ENCODE measurements around the gene IKZF4.

IKZF4 gene

DNA sequence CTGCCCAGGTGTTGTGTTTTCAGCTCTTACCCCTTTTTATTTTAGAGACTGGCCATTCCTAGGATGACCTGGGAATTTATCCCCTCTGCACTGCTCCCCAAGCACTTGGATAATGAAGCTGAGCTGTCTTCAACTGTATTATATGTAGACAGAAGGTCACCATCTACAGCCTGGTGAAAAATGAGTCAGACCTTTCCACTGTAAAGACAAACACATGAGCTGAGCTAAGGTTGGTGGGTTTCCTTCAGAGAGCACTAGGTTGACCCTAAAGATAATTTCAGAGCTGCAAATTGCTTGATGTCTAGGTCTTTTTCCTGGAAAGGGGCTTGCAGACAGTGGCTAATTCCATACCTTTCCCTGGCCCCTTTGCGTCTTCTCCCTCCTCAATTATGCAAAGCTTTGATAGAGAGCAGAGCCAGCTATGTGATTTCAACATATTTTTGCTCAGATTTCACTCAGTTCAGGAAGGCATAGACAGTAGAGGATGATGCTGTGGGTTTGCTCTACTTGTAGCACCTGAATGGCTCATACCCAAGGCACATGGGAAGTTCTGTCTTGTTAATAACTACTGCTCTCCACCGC, 9.2 kb upstream of the IKZF4 start:
- ATAC-seq (peak; percentile 67), DNase-seq (no peak)
- Mint-ChIP-seq H3K27me3 (no peaks in the 10 kb centered on the region), H3K9me3 (no peaks in the 10 kb centered on the region), H3K4me3 (no peak overlapping the region), H3K36me3 (ENCODE audit: low read depth) (no peaks in the 10 kb centered on the region), H3K27ac (no peak overlapping the region), H3K4me1 (peaks cover 32% of the 10 kb centered on the region)

GRCh38 chr12:56013482-56013881, 7.4 kb upstream of the IKZF4 start:
- Mint-ChIP-seq H3K27me3 (no peaks in the 10 kb centered on the region), H3K36me3 (ENCODE audit: low read depth) (peaks cover 1% of the 10 kb centered on the region), H3K9me3 (no peaks in the 10 kb centered on the region), H3K27ac (no peak overlapping the region), H3K4me3 (no peak overlapping the region), H3K4me1 (peaks cover 22% of the 10 kb centered on the region)
- ATAC-seq (no peak), DNase-seq (no peak)

DNA sequence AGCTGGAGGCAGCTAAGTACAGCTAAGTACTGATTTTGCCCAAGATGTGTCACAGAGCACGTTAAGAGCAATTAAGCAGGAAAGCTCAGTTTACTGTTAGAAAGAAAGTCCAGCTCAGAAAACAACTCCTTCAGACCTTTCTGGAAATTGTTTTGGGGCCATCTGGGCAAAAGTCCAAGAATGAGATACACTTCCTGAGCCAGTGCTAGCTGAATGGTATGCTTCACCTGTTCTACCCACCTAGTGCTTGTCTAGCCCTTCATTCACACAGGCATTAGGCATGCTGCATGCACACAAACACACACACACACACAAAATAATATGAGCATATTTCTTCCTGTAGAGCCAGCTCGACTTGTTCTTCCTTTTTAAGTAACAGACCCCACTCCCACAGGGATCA, 6.6 kb upstream of the IKZF4 start:
- H3K27me3 Mint-ChIP-seq, result no peaks in the 10 kb centered on the region
- no peak overlapping the region for H3K27ac Mint-ChIP-seq
- H3K4me1 Mint-ChIP-seq, result peaks cover 22% of the 10 kb centered on the region
- no peak overlapping the region for H3K4me3 Mint-ChIP-seq
- H3K9me3 Mint-ChIP-seq, result no peaks in the 10 kb centered on the region
- ATAC-seq (no peak), DNase-seq (no peak)
- H3K36me3 Mint-ChIP-seq (ENCODE audit: low read depth), result peaks cover 1% of the 10 kb centered on the region

GRCh38 chr12:56017181-56017580, 3.7 kb upstream of the IKZF4 start:
- H3K4me1 Mint-ChIP-seq, result peaks cover 32% of the 10 kb centered on the region
- H3K4me3 Mint-ChIP-seq, result no peak overlapping the region
- no peaks in the 10 kb centered on the region for H3K9me3 Mint-ChIP-seq
- H3K27ac Mint-ChIP-seq, result no peak overlapping the region
- ATAC-seq, result no peak
- H3K36me3 Mint-ChIP-seq (ENCODE audit: low read depth), result peaks cover 1% of the 10 kb centered on the region
- no peaks in the 10 kb centered on the region for H3K27me3 Mint-ChIP-seq
- no peak for DNase-seq

DNA sequence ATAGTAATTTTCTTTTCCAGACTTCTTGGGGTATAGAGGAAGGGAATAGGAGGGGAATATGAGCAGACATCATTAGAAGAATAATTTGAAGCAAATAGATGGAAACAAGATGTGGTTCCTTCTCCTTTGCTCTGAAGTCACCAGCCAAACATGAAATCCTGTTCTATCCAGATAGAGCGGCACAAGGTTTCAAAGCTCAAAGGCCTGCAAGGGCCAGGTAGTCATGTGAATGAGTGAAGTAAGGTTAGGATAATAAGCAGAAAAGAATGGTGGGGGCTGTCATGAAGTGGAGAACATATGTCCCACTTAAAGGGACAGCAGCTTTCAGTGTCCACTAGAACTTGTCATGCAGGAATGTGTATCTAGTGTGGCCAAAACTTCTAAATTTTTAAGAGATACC, 2.5 kb upstream of the IKZF4 start:
- Mint-ChIP-seq H3K36me3 (ENCODE audit: low read depth) (peaks cover 1% of the 10 kb centered on the region), H3K27ac (no peak overlapping the region), H3K4me3 (no peak overlapping the region), H3K4me1 (peaks cover 43% of the 10 kb centered on the region), H3K27me3 (no peaks in the 10 kb centered on the region), H3K9me3 (no peaks in the 10 kb centered on the region)
- DNase-seq (no peak), ATAC-seq (no peak)

DNA sequence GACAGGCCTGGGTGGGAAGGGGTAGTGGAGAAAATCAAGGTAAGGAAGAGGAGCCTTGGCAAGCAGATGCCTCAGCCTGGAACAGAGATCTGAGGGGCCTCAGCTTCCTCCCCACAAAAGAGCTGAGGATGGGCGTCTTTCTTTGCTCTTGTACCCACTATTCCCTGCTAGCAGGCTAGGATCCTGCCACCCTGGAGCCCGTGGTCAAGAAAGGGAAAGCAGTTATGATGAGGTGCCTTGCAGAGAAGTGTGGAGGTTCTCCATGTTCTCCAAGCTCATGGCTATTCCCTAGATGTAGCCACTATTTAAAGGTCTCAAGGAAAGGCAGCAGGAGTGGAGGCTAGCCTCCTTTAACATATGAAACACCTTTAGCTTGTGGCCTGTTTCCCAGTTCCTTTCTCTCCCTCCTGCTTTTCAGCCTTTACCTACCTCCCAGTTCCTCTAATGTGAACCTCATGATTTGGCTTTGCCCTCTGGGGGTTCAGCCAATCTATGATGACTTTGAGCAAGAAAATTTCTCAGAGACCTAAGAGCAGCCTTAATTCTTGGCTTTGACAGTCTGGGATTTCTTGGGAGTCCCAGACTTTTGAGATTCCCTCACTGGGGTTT, 1.1 kb downstream of the IKZF4 start:
- H3K27ac Mint-ChIP-seq, result peak overlapping the region; percentile 88
- H3K4me1 Mint-ChIP-seq, result peaks cover 37% of the 10 kb centered on the region
- DNase-seq (no peak), ATAC-seq (no peak)
- peaks cover 10% of the 10 kb centered on the region for H3K36me3 Mint-ChIP-seq (ENCODE audit: low read depth)
- H3K27me3 Mint-ChIP-seq, result no peaks in the 10 kb centered on the region
- no peaks in the 10 kb centered on the region for H3K9me3 Mint-ChIP-seq
- peak overlapping the region; percentile 90 for H3K4me3 Mint-ChIP-seq

GRCh38 chr12:56028511-56029165, 7.8 kb downstream of the IKZF4 start:
- Mint-ChIP-seq H3K4me1 (peaks cover 50% of the 10 kb centered on the region), H3K36me3 (ENCODE audit: low read depth) (peaks cover 56% of the 10 kb centered on the region), H3K27ac (peak overlapping the region; percentile 32), H3K9me3 (no peaks in the 10 kb centered on the region), H3K4me3 (no peak overlapping the region), H3K27me3 (no peaks in the 10 kb centered on the region)
- ATAC-seq (no peak), DNase-seq (no peak)

- no peak for DNase-seq
- Mint-ChIP-seq H3K4me1 (peaks cover 53% of the 10 kb centered on the region), H3K27ac (peak overlapping the region; percentile 32), H3K4me3 (no peak overlapping the region), H3K27me3 (no peaks in the 10 kb centered on the region), H3K36me3 (ENCODE audit: low read depth) (peaks cover 56% of the 10 kb centered on the region), H3K9me3 (no peaks in the 10 kb centered on the region)
- no peak for ATAC-seq
Measured at GRCh38 chr12:56029166-56029519, 8.3 kb downstream of the IKZF4 start.

DNA sequence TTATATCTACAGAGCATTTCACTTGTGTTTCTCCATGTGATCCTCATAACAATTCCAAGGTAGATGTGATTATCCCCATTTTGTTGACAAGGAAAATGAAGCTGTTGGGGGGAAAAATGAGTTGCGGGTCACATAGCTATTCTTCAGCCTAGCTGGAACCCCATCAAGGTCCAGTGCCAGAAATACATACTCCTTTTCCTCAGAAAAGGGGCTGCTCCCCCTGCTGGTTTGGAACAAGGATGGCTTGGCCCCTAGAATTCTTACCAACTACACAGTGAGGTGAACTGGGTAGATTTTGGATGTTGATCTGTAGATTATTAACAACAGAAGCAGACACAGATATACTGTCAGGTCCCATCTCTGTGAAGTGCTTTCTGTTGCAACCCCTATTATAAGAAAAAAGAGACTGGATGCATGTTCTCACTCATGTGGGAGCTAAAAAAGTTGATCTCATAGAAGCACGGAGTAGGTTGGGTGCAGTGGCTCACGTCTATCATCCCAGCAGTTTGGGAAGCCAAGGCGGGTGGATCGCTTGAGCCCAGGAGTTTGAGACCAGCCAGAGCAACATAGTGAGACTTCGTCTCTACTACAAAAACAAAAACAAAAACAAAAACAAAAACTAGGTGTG, 8.9 kb downstream of the IKZF4 start:
- DNase-seq (peak; percentile 46), ATAC-seq (no peak)
- Mint-ChIP-seq H3K27ac (no peak overlapping the region), H3K36me3 (ENCODE audit: low read depth) (peaks cover 62% of the 10 kb centered on the region), H3K4me3 (no peak overlapping the region), H3K9me3 (no peaks in the 10 kb centered on the region), H3K4me1 (peaks cover 59% of the 10 kb centered on the region), H3K27me3 (no peaks in the 10 kb centered on the region)

- Mint-ChIP-seq H3K36me3 (ENCODE audit: low read depth) (peaks cover 71% of the 10 kb centered on the region), H3K9me3 (no peaks in the 10 kb centered on the region), H3K4me3 (peak overlapping the region; percentile 65), H3K27me3 (no peaks in the 10 kb centered on the region), H3K27ac (peak overlapping the region; percentile 89), H3K4me1 (peaks cover 78% of the 10 kb centered on the region)
- DNase-seq, result peak; percentile 48
- peak; percentile 65 for ATAC-seq
Measured at GRCh38 chr12:56031987-56032386, 11.1 kb downstream of the IKZF4 start.

GRCh38 chr12:56034586-56035332, 13.9 kb downstream of the IKZF4 start:
- Mint-ChIP-seq H3K4me3 (peak overlapping the region; percentile 64), H3K27me3 (no peaks in the 10 kb centered on the region), H3K27ac (peak overlapping the region; percentile 78), H3K9me3 (no peaks in the 10 kb centered on the region), H3K4me1 (peaks cover 85% of the 10 kb centered on the region), H3K36me3 (ENCODE audit: low read depth) (peaks cover 61% of the 10 kb centered on the region)
- ATAC-seq (peak; percentile 77), DNase-seq (peak; percentile 63)

GRCh38 chr12:56037161-56037560, 16.3 kb downstream of the IKZF4 start:
- H3K9me3 Mint-ChIP-seq, result no peaks in the 10 kb centered on the region
- H3K27me3 Mint-ChIP-seq, result no peaks in the 10 kb centered on the region
- peaks cover 52% of the 10 kb centered on the region for H3K36me3 Mint-ChIP-seq (ENCODE audit: low read depth)
- peak overlapping the region; percentile 10 for H3K27ac Mint-ChIP-seq
- H3K4me1 Mint-ChIP-seq, result peaks cover 87% of the 10 kb centered on the region
- H3K4me3 Mint-ChIP-seq, result no peak overlapping the region
- no peak for ATAC-seq
- DNase-seq, result no peak

- Mint-ChIP-seq H3K27ac (peak overlapping the region; percentile 70), H3K9me3 (no peaks in the 10 kb centered on the region), H3K36me3 (ENCODE audit: low read depth) (peaks cover 52% of the 10 kb centered on the region), H3K27me3 (no peaks in the 10 kb centered on the region), H3K4me1 (peaks cover 84% of the 10 kb centered on the region), H3K4me3 (no peak overlapping the region)
- DNase-seq (no peak), ATAC-seq (no peak)
Measured at GRCh38 chr12:56038022-56038655, 17.3 kb downstream of the IKZF4 start.

- Mint-ChIP-seq H3K9me3 (no peaks in the 10 kb centered on the region), H3K27me3 (no peaks in the 10 kb centered on the region), H3K4me3 (peak overlapping the region; percentile 100), H3K4me1 (peaks cover 80% of the 10 kb centered on the region), H3K36me3 (ENCODE audit: low read depth) (peaks cover 58% of the 10 kb centered on the region), H3K27ac (peak overlapping the region; percentile 100)
- DNase-seq (no peak), ATAC-seq (peak; percentile 75)
Measured at GRCh38 chr12:56040151-56040550, 19.3 kb downstream of the IKZF4 start.

Data from activated naive CD8-positive, alpha-beta T cell treated with anti-CD3 and anti-CD28 coated beads, Interleukin-2, amount 50 U/mL, for 24 hours (primary cell).